BE2C (cell line): ENCODE results near the gene CCDC39.
"Not testable (repeated sequence)": the region's sequence is repeated elsewhere in the genome, so short reads cannot be mapped to it uniquely, and the experiment has no call there.

Experiments used
- DNase-seq: peaks from one replicate; pipeline ENCODE4 v3.0.0-alpha.2; 2020
- H3K27me3 ChIP-seq: fragments of 250-450 bp; sonication (Bioruptor Pico); 2 replicates; pipeline ENCODE4 v1.5.1; 2020; ENCODE audit warnings: mild to moderate bottlenecking
- H3K36me3 ChIP-seq: fragments of 250-450 bp; sonication (Bioruptor Pico); 2 replicates; pipeline ENCODE4 v1.5.1; 2020; ENCODE audit warnings: mild to moderate bottlenecking
- H3K4me1 ChIP-seq: fragments of 250-450 bp; sonication (Bioruptor Pico); 2 replicates; pipeline ENCODE4 v1.5.1; 2020
- H3K4me3 ChIP-seq: 2 replicates; pipeline ENCODE4 v1.5.1; 2011; ENCODE audit warnings: low read depth, low read length
- H3K9me3 ChIP-seq: fragments of 250-450 bp; sonication (Bioruptor Pico); 2 replicates; pipeline ENCODE4 v1.5.1; 2020
- CTCF ChIP-seq: IDR thresholded peaks from 2 replicates; pipeline ENCODE4 v1.5.1; 2012; ENCODE audit warnings: mild to moderate bottlenecking, low read depth, low read length

The CCDC39 gene

DNA sequence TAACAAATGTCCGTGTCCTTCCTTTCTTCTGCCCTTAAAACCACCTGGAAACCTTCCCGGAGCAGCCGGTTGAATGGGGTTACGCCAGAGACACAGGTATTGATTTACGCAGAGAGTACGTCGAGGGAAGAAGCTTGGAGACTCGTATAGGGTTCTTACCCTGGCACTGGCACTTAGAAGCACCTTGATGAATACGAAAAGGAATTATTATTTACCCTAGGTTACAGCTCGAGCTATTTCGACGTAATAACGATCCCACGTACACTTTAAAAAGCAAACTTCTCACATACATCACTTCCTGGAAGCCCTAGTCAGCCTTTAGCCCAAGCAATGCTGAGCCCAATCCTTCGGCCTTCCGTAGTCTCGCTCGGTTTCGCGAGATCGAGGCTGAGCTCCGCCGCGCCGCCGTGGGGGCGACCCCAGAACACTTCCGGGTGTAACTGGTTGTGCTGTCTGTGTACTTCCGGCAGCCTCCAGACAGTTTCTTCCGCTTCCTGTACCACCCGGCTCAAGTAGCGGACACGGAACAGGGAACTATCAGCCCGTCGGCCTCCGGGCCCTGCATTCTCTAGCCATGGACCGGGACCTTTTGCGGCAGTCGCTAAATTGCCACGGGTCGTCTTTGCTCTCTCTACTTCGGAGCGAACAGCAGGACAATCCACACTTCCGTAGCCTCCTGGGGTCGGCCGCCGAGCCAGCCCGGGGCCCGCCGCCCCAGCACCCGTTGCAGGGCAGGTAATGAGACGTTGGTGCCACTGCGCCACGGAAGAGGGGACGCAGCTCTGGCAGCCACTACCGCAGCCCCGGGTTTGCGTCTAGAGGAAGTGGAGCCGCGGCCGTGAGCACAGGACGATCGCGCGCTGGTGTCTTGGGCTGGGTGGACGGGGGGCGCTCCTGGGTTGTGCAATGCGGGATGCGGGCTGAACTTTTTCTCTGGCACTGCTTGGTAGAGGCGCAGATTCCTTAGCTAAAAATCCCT is 77.3 kb downstream of the CCDC39 start, which contains the start of gene TTC14:
Gene TTC14 (plus strand): TSS at position 476 of the 979 bp plus-strand sequence. CDS start 99 bp downstream, at position 575.
- no peak for TF ChIP-seq CTCF
- Histone ChIP-seq H3K4me1 (no peaks in the 10 kb centered on the region), H3K4me3 (peak within 1 kb of the TSS; percentile 93), H3K36me3 (peaks cover 18% of the 10 kb centered on the region), H3K27me3 (no peaks in the 10 kb centered on the region), H3K9me3 (no peaks in the 10 kb centered on the region)
- DNase-seq = peak; percentile 93

DNA sequence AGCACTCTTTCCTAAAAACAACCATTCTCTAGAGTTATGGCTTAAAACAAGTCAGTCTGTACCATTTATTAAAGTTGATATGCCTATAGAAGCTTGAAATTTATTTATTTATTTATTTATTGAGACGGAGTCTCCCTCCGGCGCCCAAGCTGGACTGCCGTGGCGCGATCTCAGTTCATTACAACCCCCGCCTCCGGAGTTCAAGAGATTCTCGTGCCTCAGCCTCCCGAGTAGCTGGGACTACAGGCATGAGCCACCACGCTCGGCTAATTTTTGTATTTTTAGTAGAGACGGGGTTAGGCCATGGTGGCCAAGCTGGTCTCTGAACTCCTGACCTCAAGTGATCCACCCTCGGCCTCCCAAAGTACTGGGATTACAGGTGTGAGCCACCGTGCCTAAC is 78.8 kb downstream of the CCDC39 start:
- no peak for TF ChIP-seq CTCF
- no peaks in the 10 kb centered on the region for H3K4me1 ChIP-seq

GRCh38 chr3:180595559-180595935 is 83.7 kb downstream of the CCDC39 start:
- Histone ChIP-seq H3K9me3 (no peaks in the 10 kb centered on the region), H3K27me3 (peaks cover 4% of the 10 kb centered on the region; the same call in 1 of the 2 replicates), H3K4me3 (no peak overlapping the region), H3K36me3 (no peaks in the 10 kb centered on the region), H3K4me1 (no peaks in the 10 kb centered on the region)
- TF ChIP-seq CTCF = no peak
- no peak for DNase-seq

More for the DNA sequence above, 78.8 kb downstream of the CCDC39 start:
- DNase-seq = no peak
- Histone ChIP-seq H3K27me3 (peaks cover under 1% of the 10 kb centered on the region; the same call in 1 of the 2 replicates), H3K9me3 (no peaks in the 10 kb centered on the region), H3K36me3 (peaks cover 6% of the 10 kb centered on the region), H3K4me3 (no peak overlapping the region)

GRCh38 chr3:180594631-180595558 is 84.4 kb downstream of the CCDC39 start:
- peak; percentile 55 for TF ChIP-seq CTCF
- no peak overlapping the region for H3K4me3 ChIP-seq

DNA sequence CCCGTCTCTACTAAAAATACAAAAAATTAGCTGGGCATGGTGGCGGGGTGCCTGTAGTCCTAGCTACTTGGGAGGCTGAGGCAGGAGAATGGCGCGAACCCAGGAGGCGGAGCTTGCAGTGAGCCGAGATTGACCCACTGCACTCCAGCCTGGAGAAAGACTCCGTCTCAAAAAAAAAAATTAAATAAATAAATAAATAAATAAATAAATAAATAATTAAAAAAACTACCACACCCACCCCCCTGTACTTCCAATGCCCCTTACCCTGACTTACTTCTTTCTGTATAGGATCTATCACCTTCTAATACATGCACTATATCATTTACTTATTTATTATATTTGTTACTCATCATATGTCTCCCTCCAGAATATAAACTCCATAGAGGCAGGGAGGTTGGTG is 85.7 kb downstream of the CCDC39 start:
- not testable (repeated sequence) for H3K36me3 ChIP-seq, H3K4me1 ChIP-seq, H3K4me3 ChIP-seq, H3K9me3 ChIP-seq, DNase-seq, H3K27me3 ChIP-seq

More at GRCh38 chr3:180594631-180595558, 84.4 kb downstream of the CCDC39 start:
- no peak for DNase-seq
- Histone ChIP-seq H3K9me3 (no peaks in the 10 kb centered on the region), H3K27me3 (peaks cover 4% of the 10 kb centered on the region; the same call in 1 of the 2 replicates), H3K36me3 (no peaks in the 10 kb centered on the region), H3K4me1 (no peaks in the 10 kb centered on the region)

- DNase-seq = no peak
- no peak for TF ChIP-seq CTCF
- H3K4me3 ChIP-seq = no peak overlapping the region
- no peaks in the 10 kb centered on the region for H3K4me1 ChIP-seq
- no peaks in the 10 kb centered on the region for H3K9me3 ChIP-seq
- no peaks in the 10 kb centered on the region for H3K36me3 ChIP-seq
- peaks cover 3% of the 10 kb centered on the region; the same call in 1 of the 2 replicates for H3K27me3 ChIP-seq
These were observed 88.9 kb downstream of the CCDC39 start for GRCh38 chr3:180590396-180590795.
